ENCODE results near the gene KAT2B.
A peak's percentile ranks its signal among the peaks of the same experiment; 100 is the strongest.

The KAT2B gene

DNA sequence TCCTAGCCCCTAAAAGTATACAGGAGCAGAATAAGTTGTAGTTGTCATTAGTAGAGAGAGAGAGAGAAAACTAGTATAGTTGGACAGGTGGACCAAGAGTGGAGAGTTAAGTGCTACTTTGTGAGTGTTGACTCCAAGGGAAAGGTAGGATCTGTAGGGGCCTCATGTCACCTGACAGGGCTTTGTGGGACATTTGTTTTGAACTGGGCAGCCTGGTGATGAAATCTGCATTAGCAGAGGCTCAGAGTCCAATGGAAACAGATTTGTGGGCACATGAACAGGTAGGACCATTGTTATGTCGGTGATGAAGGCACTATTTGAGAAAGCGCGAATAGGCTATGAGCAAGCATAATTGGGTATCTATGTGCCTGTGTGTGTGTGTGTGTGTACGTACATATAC lies 102.3 kb downstream of the KAT2B start:
- DNase-seq (ENCODE audit: low spot score) = no peak

DNA sequence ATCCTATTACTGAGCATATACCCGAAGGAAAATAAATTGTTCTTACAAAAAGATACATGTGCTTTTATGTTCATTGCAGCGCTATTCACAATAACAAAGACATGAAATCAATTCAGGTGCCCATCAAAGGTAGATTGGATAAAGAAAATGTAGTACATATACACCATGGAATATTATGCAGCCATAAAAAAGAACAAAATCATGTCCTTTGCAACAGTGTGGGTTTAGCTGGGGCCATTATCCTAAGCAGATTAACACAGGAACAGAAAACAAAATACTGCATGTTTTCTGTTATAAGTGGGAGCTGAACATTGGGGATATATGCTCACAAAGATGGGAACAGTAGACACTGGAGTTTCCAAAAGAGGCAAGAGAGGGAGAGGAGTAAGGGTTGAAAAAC lies 103.3 kb downstream of the KAT2B start:
- DNase-seq (ENCODE audit: low spot score) = no peak

DNA sequence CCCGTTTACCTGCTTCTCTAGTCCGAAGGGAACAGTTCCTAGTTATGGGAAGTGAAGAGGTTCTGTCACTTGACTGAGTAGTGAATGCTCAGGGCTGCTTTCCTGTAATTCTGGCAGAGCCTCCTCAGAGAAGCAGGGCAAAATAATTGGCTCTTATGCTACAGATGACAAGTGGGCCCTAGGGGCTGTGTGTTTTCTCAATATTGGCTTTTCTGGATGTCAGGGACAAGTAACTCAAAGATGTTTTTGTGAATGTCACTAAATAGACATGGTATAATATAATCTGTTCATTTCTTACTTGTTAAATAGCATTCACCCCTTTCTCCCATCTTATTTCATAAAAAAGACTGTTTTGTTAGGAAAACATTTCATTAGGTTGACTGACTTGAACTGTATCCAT lies 105.6 kb downstream of the KAT2B start:
- DNase-seq (ENCODE audit: low spot score) = no peak

DNA sequence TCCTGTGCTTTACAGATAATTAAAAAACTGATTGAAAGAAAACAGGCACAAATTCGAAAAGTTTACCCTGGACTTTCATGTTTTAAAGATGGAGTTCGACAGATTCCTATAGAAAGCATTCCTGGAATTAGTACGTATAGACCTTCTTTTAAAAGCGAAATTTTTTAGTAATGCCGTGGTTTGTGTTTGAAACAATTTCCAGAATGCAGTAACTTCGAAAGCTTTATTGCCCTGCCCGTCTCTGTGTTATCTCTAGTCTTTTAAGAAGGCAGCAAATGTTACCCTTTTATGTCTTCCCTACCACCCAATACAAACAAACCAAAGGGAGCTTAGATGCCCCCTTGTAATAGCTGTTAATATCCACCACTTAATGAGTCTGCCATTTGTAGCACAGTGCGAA lies 106.1 kb downstream of the KAT2B start:
- no peak for DNase-seq (ENCODE audit: low spot score)

DNA sequence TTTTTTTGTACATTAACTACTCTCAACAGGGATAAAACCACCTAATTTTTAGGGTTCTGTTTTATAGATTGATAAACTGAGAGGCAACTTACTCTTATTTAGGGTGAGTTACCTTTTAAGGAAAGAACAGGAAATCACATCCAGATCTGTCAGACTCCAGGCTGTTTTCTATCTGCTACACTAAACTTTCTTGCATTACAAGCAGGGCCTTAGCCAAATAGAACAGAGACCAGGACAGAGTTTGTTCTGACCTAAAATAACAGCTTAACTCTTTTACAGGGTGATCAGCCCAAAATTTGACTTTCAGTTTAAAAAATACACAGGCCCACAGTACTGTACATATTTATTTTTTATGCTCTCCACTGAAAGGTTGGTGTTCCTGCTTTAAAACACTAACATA lies 107.1 kb downstream of the KAT2B start:
- DNase-seq (ENCODE audit: low spot score) = no peak

DNA sequence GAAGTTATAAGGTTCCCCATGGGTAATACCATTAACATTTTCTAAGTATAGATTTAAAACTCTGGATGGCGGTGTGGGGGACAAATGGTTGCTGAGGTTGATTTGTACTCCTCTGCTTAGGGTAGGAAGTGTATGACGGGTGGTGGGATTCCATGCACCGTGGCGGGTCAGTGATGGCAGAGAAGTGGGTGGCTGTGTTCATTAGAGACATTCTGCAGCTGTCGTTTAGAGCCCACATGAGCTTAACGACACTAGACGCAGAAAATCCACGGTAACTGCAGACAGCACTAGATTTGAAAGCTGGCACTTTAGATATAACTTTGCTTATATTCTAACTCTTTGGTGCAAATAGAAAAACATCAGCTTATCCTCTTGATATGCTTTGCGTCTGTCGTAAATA lies 108.2 kb downstream of the KAT2B start:
- DNase-seq (ENCODE audit: low spot score) = no peak

DNA sequence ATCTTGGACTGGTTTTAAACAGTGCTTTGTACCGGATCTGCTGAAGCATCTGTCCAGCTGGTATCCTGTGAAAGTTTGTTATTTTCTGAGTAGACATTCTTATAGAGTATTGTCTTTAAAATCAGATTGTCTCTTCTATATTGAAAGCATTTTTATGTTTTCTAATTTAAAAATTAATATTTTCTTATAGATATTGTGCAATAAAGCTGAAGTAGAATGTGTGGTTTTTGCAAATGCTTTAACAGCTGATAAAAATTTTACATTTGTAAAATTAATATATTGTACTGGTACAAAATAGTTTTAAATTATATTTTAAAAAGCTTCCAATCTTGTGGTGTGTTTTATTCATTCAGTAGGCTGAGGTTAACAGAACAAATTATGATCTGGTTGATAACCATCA lies 113.8 kb downstream of the KAT2B start:
- DNase-seq (ENCODE audit: low spot score) = no peak

DNA sequence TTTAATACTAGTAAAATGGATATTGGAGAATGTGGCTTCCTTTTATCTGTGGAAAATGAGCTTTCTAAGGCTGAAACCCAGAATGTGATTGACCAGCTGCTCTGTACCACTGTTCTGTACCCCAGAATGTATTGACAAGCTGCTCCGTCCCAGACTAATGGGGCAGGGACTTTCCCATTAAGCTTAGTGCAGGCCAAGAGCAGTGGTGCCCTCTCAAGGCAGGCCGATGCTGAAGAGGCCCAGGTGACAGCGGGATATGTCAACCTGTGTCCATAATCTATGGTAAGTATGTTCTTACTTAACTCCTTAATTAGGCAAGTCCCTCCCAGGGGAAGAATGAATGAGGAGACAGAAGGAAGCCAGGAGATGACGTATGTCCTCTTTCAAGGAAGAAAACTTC lies 114.7 kb downstream of the KAT2B start:
- no peak for DNase-seq (ENCODE audit: low spot score)

DNA sequence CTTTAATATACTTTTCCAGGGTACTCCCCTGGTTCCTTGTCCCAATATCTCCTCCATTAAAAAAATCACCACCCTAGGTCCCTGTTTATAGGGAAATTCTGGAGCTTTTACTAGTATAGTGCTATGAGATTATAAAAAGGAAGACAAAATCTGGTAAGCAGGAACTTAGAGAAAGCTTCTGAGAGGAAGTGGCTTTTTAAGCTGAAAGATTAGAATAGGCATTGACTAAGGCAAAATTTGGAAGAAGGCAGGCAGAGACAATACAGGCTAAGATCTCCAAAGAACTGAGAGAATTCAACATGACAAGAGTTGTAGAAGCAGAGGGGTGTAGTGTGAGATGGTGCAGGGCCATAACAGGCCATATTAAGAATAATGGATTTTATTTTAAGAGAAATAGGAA lies 120.0 kb downstream of the KAT2B start:
- peak; percentile 14 for DNase-seq (ENCODE audit: low spot score)

DNA sequence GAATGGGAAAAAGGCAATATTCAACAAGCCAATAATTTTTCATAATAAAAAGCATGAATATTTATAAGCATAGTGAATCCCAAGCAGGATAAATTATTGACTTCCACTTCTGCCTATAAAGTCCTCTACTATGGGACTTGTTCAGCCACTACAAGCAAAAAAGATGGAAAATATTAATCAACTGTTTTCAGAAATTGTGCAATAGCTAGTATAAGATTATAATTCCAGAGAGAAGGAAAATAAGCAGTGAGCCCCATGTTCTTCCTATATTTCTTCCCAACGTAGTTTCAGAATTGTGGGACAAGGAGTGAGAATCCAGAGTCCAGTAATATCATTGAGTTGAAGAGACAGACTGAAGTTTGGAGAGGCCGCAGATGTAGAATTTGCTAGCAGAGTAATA lies 121.5 kb downstream of the KAT2B start:
- DNase-seq (ENCODE audit: low spot score) = no peak

DNA sequence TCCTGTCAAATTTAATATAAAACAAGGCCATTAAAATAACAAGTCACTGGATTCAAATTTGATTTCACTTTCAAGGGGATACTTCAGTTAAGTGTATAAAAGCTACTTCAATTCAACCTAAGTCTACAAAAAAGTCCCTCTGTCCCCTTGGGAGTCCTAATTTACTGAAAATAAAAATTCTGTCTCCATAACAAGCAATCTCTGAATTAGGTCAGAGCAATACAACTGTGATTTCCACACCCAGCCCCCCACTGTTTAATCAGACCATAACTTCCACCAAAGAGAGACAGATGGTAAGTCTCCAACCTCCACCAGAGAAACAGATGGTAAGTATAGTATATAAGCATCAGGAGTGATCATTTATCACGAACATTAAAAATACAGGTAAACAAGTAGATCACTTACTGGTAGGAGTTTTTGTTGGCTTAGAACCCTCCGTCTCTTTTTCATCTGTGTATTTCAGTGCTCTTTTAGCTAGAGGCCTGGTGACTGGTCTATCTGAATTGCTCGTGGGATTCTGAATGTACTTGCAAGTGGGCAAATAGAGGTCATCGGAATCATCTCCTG lies 133.7 kb downstream of the KAT2B start:
- no peak for DNase-seq (ENCODE audit: low spot score)

DNA sequence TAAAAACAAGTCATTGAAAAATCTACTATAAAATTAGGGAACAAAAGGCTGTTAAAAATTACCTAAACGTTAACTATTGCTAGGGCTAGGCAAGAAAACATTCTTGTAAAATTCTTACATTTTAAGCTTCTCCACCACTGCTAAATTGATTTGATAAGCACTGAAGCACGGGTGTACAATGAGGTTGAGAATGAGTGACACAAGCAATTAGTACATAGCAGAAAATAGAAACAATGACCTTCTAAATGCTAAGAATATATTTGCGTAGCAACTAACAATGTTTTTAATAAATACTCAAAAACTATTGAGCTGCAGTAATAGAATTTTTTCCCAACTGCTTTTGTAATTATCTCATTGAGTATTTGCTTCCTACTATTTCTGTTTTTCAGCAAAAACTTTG lies 141.0 kb downstream of the KAT2B start:
- DNase-seq (ENCODE audit: low spot score) = no peak

DNA sequence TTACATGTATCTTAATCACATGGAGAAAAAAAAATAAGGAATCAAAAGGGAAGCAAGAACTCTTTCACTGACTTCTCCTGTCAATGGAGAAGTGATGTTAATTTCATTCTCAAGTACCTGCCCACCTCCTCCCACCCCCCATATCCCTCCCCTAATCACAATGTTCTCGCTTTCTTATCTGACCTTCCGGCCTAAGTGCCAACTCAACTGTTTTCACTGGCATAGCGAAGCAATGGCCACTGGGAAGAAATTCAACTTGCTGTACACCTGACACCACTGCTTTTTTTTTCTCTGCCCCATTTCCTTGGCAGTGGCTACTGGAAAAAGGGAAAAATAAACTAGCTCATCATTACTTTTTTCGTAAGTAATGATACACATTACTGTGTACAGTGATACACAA lies 142.0 kb downstream of the KAT2B start:
- DNase-seq (ENCODE audit: low spot score) = no peak

DNA sequence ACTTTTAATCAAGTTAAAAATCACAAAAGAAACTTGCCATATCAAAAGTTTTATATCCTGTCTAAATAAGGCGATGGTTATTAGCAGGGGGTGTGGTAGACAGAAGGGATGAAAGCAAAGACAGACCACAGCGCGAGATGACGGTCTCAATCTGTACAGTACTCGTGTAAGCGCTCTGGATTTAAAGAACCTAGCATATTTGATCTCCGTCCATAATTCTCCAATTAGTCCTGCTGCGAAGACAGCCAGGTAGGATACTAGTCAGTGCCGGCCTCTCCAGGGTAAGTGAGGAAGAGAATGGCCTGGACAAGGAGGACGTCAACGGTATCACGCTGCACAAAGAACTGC lies 145.1 kb downstream of the KAT2B start:
- DNase-seq (ENCODE audit: low spot score) = no peak

DNA sequence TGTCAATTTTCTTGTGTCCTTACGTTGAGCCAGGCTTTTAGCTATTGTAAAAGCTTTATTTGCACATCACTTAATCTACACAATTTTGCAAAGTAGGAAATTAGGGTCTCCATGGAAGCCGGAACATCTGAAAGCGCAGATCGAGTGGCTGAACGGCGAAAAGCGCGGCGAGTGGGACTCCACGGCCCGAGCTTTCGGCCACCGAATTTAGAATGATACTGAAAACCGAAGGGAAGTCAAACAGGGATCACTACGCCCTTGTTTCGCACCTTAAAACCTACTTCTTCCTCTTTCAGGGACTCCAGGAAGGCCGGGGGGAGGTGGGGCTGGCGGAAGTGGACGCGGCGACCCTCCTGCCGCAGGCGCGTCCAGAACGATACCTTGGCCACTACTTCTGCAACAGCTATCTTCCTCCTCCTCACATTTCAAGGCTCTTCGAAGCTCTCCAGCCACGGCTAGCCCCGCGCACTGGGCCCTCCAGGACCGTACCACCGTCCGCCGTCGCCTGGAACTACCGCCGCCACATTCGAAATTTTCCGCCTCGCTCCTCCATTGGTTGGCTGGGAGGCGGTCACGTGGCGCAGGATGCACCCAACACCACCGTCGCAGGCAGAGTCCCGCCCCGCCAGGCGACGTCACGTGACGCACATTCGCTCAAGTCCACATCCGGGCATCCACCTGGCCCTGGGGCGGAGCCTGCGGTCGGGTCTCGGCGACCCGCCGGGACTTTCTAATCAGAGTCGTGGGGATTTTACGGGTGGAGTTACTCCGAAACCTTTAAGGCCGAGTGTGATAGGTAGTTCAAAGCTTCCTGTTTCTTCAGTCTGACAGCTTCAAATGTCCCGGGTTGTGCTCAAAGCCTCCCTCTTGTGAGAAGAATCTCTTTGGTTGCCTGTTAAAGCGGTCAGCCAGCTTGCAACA lies 145.7 kb downstream of the KAT2B start, which contains the start of gene SGO1:
Gene SGO1, minus strand, starts transcription at position 528 of the 921 bp plus-strand sequence. CDS start 2,179 bp downstream, outside the sequence.
- peak; percentile 97 for DNase-seq (ENCODE audit: low spot score)

DNA sequence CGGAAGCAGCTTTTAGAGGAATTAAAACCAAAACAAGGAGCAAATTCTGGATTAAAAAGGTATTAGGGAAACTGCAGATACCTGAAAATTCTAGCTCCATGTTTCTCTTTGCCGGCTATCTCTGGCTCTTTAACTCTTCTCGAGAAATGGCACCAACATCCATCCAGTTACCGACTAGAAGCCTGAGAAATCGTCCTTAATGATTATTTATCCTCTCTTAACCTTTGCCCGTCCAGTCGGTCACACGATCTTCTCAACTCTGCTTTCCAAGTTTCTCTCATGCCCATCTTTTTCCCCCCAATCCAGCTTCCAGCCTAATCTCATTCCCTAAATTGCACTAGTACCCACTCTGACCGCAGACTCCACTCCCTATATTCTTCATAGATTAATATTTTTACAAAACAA lies 146.4 kb downstream of the KAT2B start:
- DNase-seq (ENCODE audit: low spot score) = no peak

DNA sequence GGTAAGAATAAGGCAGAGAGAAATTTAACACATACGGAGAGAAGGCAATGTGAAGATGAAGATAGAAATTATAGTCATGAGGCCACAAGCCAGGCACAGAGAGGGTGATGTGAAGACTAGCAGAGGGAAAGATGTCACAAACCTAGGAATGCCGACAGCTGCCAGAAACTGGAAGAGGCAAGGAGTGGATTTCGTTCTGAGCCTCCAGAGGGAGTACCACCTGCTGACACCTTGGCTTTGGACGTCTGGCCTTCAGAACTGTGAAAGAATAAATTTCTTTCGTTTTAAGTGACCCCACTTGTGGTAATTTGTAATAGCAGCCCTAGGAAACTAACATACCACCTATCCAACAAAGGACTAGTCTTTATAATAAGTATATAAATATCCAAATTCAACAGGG lies 150.7 kb downstream of the KAT2B start:
- DNase-seq (ENCODE audit: low spot score) = no peak

DNA sequence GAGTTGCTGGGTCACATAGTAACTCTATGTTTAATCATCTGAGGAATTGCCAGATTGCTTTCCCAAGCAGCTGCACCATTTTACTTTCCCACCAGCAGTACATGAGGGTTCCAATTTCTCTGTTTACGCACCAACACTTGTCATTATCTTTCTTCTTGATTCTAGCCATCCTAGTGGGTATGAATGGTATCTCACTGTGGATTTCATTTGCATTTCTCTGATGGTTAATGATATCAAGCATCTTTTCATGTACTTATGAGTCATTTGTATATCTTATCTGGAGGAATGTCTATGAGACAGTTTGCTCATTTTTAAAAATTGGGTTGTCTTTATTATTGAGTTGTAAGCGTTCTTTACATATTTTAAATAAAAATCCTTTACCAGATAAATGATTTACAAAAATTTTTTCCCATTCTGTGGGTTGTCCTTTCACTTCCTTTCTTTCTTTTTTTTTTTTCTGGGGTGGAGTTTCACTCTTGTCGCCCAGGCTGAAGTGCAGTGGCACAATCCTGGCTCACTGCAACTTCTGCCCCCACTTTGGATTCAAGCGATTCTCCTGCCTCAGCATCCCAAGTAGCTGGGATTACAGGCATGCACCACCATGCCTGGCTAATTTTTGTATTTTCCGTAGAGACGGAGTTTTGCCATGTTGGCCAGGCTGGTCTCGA lies 154.7 kb downstream of the KAT2B start:
- no peak for DNase-seq (ENCODE audit: low spot score)

DNA sequence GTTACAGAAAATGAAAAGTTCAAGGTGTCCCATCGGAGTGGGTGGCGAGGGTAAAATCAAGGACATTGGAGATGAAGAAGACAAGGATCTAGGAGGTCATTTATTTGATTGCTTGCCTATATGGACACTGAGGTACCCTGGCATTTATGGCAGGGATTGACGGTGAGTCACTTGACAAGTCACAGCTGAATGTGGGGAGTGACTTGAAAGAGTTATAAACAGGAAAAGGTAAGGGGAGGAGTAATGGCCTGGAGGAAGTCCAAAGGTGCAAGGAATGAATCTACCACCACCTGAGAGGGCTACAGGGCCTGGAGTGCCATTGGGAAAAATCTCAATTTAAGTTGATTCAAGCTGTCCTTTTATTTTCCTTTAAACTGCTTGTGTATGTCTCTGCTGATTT lies 157.5 kb downstream of the KAT2B start:
- DNase-seq (ENCODE audit: low spot score) = no peak

DNA sequence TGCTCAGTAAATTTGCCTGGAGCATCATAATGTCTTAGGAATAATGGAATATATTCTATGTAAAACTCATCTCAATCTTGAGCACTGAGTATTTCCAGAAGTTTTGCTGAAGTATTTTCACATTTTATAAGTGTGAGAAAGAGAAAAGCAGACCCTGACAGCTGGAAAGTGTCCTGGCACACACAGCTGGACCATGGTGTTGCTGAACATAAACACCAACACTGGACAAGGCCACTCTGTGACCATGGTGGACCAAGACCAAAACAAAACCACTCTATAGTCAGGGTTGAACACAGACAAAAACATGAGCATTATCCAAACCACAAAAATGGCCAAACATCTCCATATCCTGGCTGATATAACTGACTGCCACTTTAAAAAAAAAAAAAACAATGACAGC lies 160.9 kb downstream of the KAT2B start:
- DNase-seq (ENCODE audit: low spot score) = no peak

Measured in pons (tissue), 1 donor.